HCT116 (cell line): ENCODE measurements around the gene IGSF6. TPM values are rescaled to one million over a fixed set of nuclear protein-coding genes. Genes with fewer than 3 reads are reported as not detected.
"Not testable (repeated sequence)": the region's sequence is repeated elsewhere in the genome, so short reads cannot be mapped to it uniquely, and the experiment has no call there.

ENCODE experiments used
- ATAC-seq: fragments of 200-7000 bp; cut with Tn5 transposase; 2 replicates; pipeline ENCODE4 v1.9.1; 2020; ENCODE audit warnings: mild to moderate bottlenecking, moderate library complexity
- BruUV-seq: library from RNA; stranded (reverse); fragments of 400-500 nt; replicated peaks from 2 replicates; lab custom pipeline; 2021; lab: Mats Ljungman, UMichigan
- CTCF ChIA-PET: fragments of 300-600 bp; sonication (Branson Sonifier 250); formaldehyde crosslinking; loops from one replicate; lab custom pipeline; 2021; ENCODE audit warnings: antibody characterized with exemption; lab: Charles Lee
- POLR2A ChIA-PET: fragments of 300-600, 350-600 bp; sonication (Branson Sonifier 250); formaldehyde crosslinking; loops from one replicate; lab custom pipeline; 2021; ENCODE audit warnings: antibody characterized with exemption; lab: Charles Lee
- RAD21 ChIA-PET, 2 experiments: fragments of 300-600 bp; sonication (Branson Sonifier 250); formaldehyde crosslinking; loops; one replicate each; lab custom pipeline; 2023; ENCODE audit warnings: low total read pairs in 2 of 2; ENCODE audit not compliant: uncharacterized antibody in 2 of 2, unreplicated experiment in 2 of 2, low non-redundant PET in 1 of 2; lab: Charles Lee
- DNase-seq: peaks from one replicate; pipeline ENCODE4 v3.0.0-alpha.2; 2010; ENCODE audit warnings: low read depth, low spot score
- H2AFZ ChIP-seq: fragments of 200-600 bp; shearing (Covaris generic), sonication (generic); 2 replicates; pipeline ENCODE4 v1.6.1; 2017; ENCODE audit warnings: low read depth, mixed run types, mixed read lengths, antibody characterized with exemption, low read length; ENCODE audit not compliant: poor library complexity, severe bottlenecking
- H3K27ac ChIP-seq: 2 replicates; pipeline ENCODE4 v1.5.1; 2012; ENCODE audit warnings: low read depth, low read length
- H3K27me3 ChIP-seq: fragments of 200-600 bp; sonication (generic); 2 replicates; pipeline ENCODE4 v1.6.1; 2016; ENCODE audit warnings: mixed run types, low read length, mixed read lengths; ENCODE audit not compliant: insufficient read depth
- H3K36me3 ChIP-seq, 2 experiments: fragments of 200-500 bp in 1 of 2; fragments of 200-600 bp in 1 of 2; sonication (Bioruptor generic) in 1 of 2; sonication (generic) in 1 of 2; 2 replicates each; pipeline versions ENCODE4 v1.5.1 to v1.6.1; 2014 to 2016; ENCODE audit warnings: low read length in 2 of 2, inconsistent platforms in 1 of 2, mixed read lengths in 1 of 2, mixed run types in 1 of 2; ENCODE audit not compliant: insufficient read depth in 2 of 2, control insufficient read depth in 1 of 2
- H3K4me1 ChIP-seq, 2 experiments: fragments of 200-600 bp in 1 of 2; sonication (generic) in 1 of 2; 2 replicates each; pipeline versions ENCODE4 v1.5.1 to v1.6.1; 2012 to 2017; ENCODE audit warnings: low read length in 2 of 2, inconsistent platforms in 1 of 2, mild to moderate bottlenecking in 1 of 2, mixed read lengths in 1 of 2, mixed run types in 1 of 2, moderate library complexity in 1 of 2; ENCODE audit not compliant: insufficient read depth in 2 of 2, control insufficient read depth in 1 of 2
- H3K4me2 ChIP-seq: fragments of 200-600 bp; sonication (generic); 2 replicates; pipeline ENCODE4 v1.6.1; 2017; ENCODE audit warnings: mixed run types, low read length, mixed read lengths
- H3K4me3 ChIP-seq, 2 experiments: fragments of 200-600 bp in 1 of 2; sonication (generic) in 1 of 2; replicated peaks in 1 of 2; 2 replicates each; pipeline ENCODE4 v1.5.1; 2011 to 2016; ENCODE audit warnings: low read length in 2 of 2, control low read depth in 1 of 2, low read depth in 1 of 2, mild to moderate bottlenecking in 1 of 2, mixed read lengths in 1 of 2, mixed run types in 1 of 2
- H3K79me2 ChIP-seq: fragments of 200-600 bp; sonication (generic); 2 replicates; pipeline ENCODE4 v1.6.1; 2017; ENCODE audit warnings: mild to moderate bottlenecking, mixed run types, low read length, moderate library complexity, mixed read lengths; ENCODE audit not compliant: insufficient read depth
- H3K9ac ChIP-seq: fragments of 200-600 bp; sonication (generic); 2 replicates; pipeline ENCODE4 v1.6.1; 2016; ENCODE audit warnings: low read length, mixed read lengths
- H3K9me2 ChIP-seq: fragments of 200-600 bp; sonication (generic), shearing (Covaris generic); 2 replicates; pipeline ENCODE4 v1.6.1; 2017; ENCODE audit warnings: mixed run types, mild to moderate bottlenecking, moderate library complexity; ENCODE audit not compliant: insufficient read depth
- H3K9me3 ChIP-seq, 2 experiments: fragments of 200-500 bp in 1 of 2; fragments of 200-600 bp in 1 of 2; sonication (Bioruptor generic) in 1 of 2; sonication (generic) in 1 of 2; 2 replicates each; pipeline ENCODE4 v1.6.1; 2014 to 2017; ENCODE audit warnings: low read length in 2 of 2, mixed read lengths in 2 of 2, inconsistent platforms in 1 of 2, low read depth in 1 of 2, mild to moderate bottlenecking in 1 of 2, mixed run types in 1 of 2, moderate library complexity in 1 of 2; ENCODE audit not compliant: control insufficient read depth in 1 of 2, insufficient read depth in 1 of 2
- H4K20me1 ChIP-seq: fragments of 200-600 bp; sonication (generic), shearing (Covaris generic); 2 replicates; pipeline ENCODE4 v1.6.1; 2017; ENCODE audit warnings: mixed run types, mild to moderate bottlenecking, moderate library complexity; ENCODE audit not compliant: insufficient read depth
- ATF3 ChIP-seq: IDR thresholded peaks from 2 replicates; pipeline ENCODE4 v1.6.1; 2012
- CBX3 ChIP-seq: IDR thresholded peaks from 2 replicates; pipeline ENCODE4 v1.6.1; 2012; ENCODE audit warnings: low read depth
- CEBPB ChIP-seq: IDR thresholded peaks from 2 replicates; pipeline ENCODE4 v1.6.1; 2012; ENCODE audit warnings: low read depth
- EGR1 ChIP-seq: IDR thresholded peaks from 2 replicates; pipeline ENCODE4 v1.6.1; 2012; ENCODE audit warnings: low read depth
- ELF1 ChIP-seq: IDR thresholded peaks from 2 replicates; pipeline ENCODE4 v1.6.1; 2012; ENCODE audit warnings: low read depth, borderline replicate concordance
- EZH2phosphoT487 ChIP-seq: fragments of 200-600 bp; IDR thresholded peaks from 2 replicates; pipeline ENCODE4 v1.6.1; 2018; ENCODE audit warnings: antibody characterized with exemption, borderline replicate concordance
- JUND ChIP-seq: IDR thresholded peaks from 2 replicates; pipeline ENCODE4 v1.6.1; 2012
- MAX ChIP-seq: IDR thresholded peaks from 2 replicates; pipeline ENCODE4 v1.6.1; 2012
- POLR2A ChIP-seq: IDR thresholded peaks from 2 replicates; pipeline ENCODE4 v1.7.0; 2011; ENCODE audit warnings: borderline replicate concordance; ENCODE audit not compliant: insufficient read depth, insufficient read length; ENCODE audit errors: extremely low read depth
- POLR2AphosphoS5 ChIP-seq: IDR thresholded peaks from 2 replicates; pipeline ENCODE4 v1.6.1; 2011; ENCODE audit warnings: mild to moderate bottlenecking, low read depth, low read length, moderate library complexity
- RAD21 ChIP-seq: IDR thresholded peaks from 2 replicates; pipeline ENCODE4 v1.6.1; 2012; ENCODE audit warnings: low read depth, mild to moderate bottlenecking
- SIN3A ChIP-seq: IDR thresholded peaks from 2 replicates; pipeline ENCODE4 v1.6.1; 2012; ENCODE audit warnings: low read depth
- SP1 ChIP-seq: IDR thresholded peaks from 2 replicates; pipeline ENCODE4 v1.6.1; 2012; ENCODE audit warnings: low read depth
- TCF7L2 ChIP-seq: IDR thresholded peaks from 2 replicates; pipeline ENCODE4 v1.7.0; 2011; ENCODE audit warnings: borderline replicate concordance, inconsistent platforms; ENCODE audit not compliant: insufficient read depth, insufficient read length; ENCODE audit errors: extremely low read depth
- ZBTB33 ChIP-seq: IDR thresholded peaks from 2 replicates; pipeline ENCODE4 v1.6.1; 2011; ENCODE audit warnings: mild to moderate bottlenecking, low read length, moderate library complexity; ENCODE audit not compliant: insufficient replicate concordance; ENCODE audit errors: extremely low read depth
- ZFX ChIP-seq: fragments of 450-650 bp; IDR thresholded peaks from 2 replicates; pipeline ENCODE4 v1.6.1; 2017
- ZNF274 ChIP-seq: fragments of 200-500 bp; sonication (Bioruptor generic); IDR thresholded peaks from 2 replicates; pipeline ENCODE4 v1.6.1; 2014; ENCODE audit warnings: mild to moderate bottlenecking, low read depth, low read length, inconsistent platforms
- intact Hi-C: fragments of 100-400 bp; cut with micrococcal nuclease; formaldehyde crosslinking; loops from 2 replicates; pipeline ENCODE4 v1.10.0; 2022
- total RNA-seq: library from RNA; stranded (reverse); gene quantifications from one replicate; pipeline ENCODE4 v1.2.1, GENCODE V29; 2021; ENCODE audit not compliant: unreplicated experiment

The IGSF6 gene
- total RNA-seq, 1 experiment from 2014 or later = not detected

GRCh38 chr16:21637032-21637968 is 15.1 kb downstream of the IGSF6 start:
- Histone ChIP-seq H3K9me3 (no peaks in the 10 kb centered on the region), H3K9me2 (no peaks in the 10 kb centered on the region), H3K9ac (no peak overlapping the region), H3K79me2 (no peaks in the 10 kb centered on the region), H3K4me1 (no peaks in the 10 kb centered on the region), H3K4me3 (no peak overlapping the region)
- ChIA-PET POLR2A (no interaction called here), RAD21 (no interaction called here), CTCF (no interaction called here)
- BruUV-seq = no TSS peak
- DNase-seq = no peak
- no peak for TF ChIP-seq SIN3A
- no peak for TF ChIP-seq ELF1
- no peak for TF ChIP-seq ZFX
- TF ChIP-seq MAX = no peak
- TF ChIP-seq ZNF274 = no peak
- TF ChIP-seq RAD21 = no peak
- no peak for TF ChIP-seq ATF3
- no peak for TF ChIP-seq SP1
- TF ChIP-seq EGR1 = no peak
- no peak for TF ChIP-seq POLR2A
- TF ChIP-seq JUND = no peak
- TF ChIP-seq CEBPB = no peak
- no peak for TF ChIP-seq TCF7L2
- TF ChIP-seq EZH2phosphoT487 = no peak
- TF ChIP-seq POLR2AphosphoS5 = no peak
- TF ChIP-seq ZBTB33 = no peak
- TF ChIP-seq CBX3 = no peak
- TF ChIP-seq, all 23 proteins: peak for 0
- H4K20me1 ChIP-seq = no peaks in the 10 kb centered on the region
- H3K27me3 ChIP-seq = no peaks in the 10 kb centered on the region
- H3K36me3 ChIP-seq = no peaks in the 10 kb centered on the region
- intact Hi-C loops = no loop called here
- H3K4me2 ChIP-seq = no peak overlapping the region
- no peak for ATAC-seq
- no peak overlapping the region for H2AFZ ChIP-seq
- H3K27ac ChIP-seq = no peak overlapping the region

GRCh38 chr16:21635694-21636093 is 16.7 kb downstream of the IGSF6 start:
- H3K27ac ChIP-seq, H3K4me2 ChIP-seq, H3K27me3 ChIP-seq, H3K9me2 ChIP-seq, intact Hi-C loops, ATAC-seq, BruUV-seq, H2AFZ ChIP-seq, H4K20me1 ChIP-seq, H3K36me3 ChIP-seq, H3K4me3 ChIP-seq, POLR2A ChIA-PET, H3K4me1 ChIP-seq, H3K9ac ChIP-seq, H3K9me3 ChIP-seq, DNase-seq, RAD21 ChIA-PET, H3K79me2 ChIP-seq, CTCF ChIA-PET: not testable (repeated sequence)
